Stromal cell of bone marrow (primary cell): ENCODE measurements around the gene TP53AIP1.

Experiments used
- DNase-seq: peaks from one replicate; pipeline ENCODE4 v3.0.0-alpha.2; 2012; ENCODE audit warnings: low read depth

Gene TP53AIP1, protein sequence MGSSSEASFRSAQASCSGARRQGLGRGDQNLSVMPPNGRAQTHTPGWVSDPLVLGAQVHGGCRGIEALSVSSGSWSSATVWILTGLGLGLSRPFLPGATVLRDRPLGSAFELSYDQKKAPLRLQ

GRCh38 chr11:128942817-128943427 is at the start of gene TP53AIP1:
Gene TP53AIP1, minus strand, starts transcription at chr11:128942871. Its CDS starts 5,053 bp downstream, at chr11:128937818.
- DNase-seq, result no peak

DNA sequence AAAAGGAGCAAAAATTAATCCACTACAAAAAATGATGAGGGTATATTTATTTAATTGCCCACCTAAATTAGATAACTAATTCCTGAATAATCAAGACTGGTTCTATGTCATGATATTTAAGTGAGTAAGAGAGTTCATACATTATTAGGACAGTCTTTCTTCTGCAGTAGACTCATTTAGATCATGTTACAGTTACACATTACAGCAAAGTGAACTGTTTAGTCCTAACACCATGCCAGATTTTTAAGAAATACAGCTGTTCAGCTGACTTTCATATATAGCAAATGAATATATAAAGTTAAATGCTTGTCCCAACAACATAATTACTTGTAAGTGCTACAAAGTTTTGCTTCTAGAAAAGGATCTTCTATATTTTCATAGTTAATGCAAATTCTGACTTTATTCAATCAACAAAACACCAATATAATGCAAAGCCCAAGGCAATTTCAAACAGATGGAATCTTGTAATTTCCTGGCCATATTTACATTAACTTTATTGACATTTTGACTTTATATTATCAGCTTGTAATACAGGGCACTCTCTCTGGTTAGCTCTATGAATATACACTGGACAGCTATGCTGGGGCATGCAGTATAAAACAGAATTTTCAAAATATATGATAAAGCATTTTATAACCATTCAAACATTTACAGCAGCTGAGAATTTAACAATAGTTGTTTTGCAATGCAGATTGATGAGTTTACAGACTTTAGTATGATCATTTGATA is 45.7 kb upstream of the TP53AIP1 start:
- no peak for DNase-seq

DNA sequence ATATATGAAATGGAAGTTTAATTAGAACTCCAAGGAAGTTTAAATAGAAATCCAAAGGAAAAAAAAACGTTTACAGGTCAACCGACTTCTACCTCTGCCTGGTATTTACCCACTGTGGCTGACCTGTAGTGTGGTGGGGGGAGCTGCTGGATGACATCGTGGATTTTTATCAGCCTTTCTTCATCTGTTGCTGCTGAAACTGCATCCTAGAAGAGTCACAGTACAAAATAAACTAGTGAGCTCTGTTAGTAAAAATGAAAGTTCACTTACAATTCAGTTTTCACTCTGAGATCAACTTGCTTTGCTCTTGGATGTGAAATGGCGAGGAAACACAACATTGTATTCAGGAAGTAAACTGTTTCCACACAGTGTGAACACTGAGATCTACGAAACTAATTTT is 43.2 kb upstream of the TP53AIP1 start:
- no peak for DNase-seq

DNA sequence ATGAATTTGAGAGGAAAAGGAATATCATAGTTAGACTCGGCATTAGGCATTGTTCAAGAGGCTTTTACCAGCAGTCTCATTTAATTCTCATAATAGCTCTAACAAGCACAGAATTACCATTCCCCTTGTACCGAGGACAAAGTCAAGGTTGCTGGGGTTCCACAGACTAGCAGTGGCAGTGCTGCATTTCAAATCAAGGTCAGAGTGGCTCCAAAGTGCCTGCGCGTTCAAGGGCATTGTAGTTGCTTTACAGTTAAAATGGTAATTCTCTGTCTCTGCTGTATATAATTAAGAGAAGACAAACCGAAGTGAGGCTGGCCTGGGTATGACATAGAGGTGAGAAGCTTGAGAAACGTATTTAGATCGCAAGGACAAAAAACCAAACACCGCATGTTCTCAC is 40.4 kb upstream of the TP53AIP1 start:
- no peak for DNase-seq

- DNase-seq, result no peak
Observed at GRCh38 chr11:128981254-128981653, 38.6 kb upstream of the TP53AIP1 start.

DNA sequence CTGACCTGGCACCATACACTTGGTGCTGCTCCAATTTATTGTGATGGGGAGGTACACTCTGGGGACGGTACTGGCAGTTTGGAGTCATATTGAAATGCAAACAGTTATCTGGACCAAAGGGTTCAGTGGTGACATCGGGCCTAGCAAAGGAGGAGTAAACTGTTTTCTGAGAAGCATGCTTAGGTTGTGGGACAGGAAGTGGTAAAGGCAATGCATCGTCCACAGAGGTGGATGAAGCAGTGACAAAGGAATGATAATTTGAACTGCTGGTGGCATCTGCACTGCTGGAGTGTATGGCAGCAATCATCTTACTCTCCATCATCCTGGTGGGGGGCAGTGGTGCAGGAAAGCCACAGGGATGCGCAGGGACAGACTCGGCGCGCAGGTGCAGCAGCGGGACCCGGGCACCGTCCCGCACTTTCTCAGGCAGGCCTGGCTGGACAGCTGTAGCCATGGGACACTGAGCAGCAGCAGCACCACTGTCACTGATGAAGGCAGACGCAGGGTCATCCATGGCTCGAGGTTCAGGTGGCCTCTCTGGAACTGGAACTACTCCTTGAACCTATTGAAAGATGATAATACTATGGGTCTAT is 28.0 kb upstream of the TP53AIP1 start:
- no peak for DNase-seq

GRCh38 chr11:128968916-128969315 is 26.2 kb upstream of the TP53AIP1 start:
- no peak for DNase-seq

DNA sequence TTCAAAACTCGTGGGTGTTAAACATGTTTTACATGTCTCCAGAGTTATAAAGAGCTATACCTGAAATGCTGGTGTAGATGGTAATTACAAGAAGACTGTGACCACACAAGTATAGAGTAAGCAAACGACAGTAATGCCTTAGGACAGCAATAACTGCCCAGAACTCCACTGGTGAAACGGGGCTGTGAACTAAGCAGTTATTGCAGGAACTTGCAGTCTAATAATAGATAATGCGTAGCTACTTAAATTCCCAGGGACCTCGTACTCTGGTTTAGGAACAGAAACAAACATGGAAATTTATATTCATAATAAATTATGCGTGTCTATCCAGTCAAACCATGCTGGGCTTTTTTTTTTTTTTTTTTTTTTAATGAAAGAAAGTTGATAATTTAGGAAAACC is 24.9 kb upstream of the TP53AIP1 start:
- DNase-seq, result no peak

DNA sequence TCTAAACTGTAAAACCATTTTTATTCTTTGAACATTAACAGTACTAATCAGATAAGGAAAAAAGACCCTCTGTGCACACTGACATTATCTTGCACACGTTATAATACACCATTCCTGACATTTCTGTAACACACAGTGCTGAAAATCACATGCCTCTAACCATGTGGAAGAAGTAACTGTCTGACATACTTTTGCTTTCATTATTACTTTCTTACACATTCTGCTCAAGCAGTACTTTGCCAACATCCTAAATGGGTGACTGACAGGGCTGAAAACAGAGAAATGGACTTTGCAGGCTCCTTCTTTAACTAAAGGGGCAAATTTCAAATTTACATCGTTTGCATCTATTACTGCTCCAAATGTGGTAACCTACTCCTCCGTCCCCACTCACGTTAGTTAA is 22.8 kb upstream of the TP53AIP1 start:
- no peak for DNase-seq

- no peak for DNase-seq
Observed at GRCh38 chr11:128964463-128964930, 21.8 kb upstream of the TP53AIP1 start.

- no peak for DNase-seq
Observed at GRCh38 chr11:128963744-128964325, 21.2 kb upstream of the TP53AIP1 start.

DNA sequence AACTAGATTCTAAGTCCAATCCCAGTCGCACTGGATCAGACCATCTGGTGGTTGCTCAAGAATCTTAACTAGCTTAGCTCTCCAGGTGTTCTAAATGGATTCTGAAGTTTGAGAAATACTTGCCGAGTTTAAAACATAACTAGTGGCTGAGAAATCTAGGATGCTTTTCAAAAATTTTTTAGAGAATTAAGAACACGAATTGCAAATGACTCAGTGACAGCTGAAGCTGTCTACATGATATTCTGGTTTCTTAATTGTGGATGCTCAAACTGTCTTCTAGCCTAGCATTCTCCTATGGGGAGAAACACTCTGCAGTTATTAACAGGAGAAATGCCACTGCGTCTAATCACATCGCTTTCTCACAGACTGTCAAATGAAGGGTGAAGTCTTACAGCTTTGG is 20.2 kb upstream of the TP53AIP1 start:
- DNase-seq, result no peak

- no peak for DNase-seq
Observed at GRCh38 chr11:128961645-128962044, 19.0 kb upstream of the TP53AIP1 start.

DNA sequence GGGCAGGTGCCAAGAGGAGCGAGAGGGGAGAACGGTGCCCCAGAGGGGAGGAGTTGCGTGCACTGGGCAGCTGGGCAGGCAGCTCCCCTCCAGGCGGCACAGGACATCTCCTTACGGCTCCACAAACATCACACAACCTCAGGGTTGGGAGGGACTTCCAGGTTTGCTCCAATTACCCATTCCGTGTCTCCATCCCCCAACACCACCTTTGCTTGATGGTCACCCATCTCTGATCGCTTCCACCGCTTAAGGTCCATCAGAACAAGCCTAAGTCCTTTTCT is 14.5 kb upstream of the TP53AIP1 start:
- no peak for DNase-seq

DNA sequence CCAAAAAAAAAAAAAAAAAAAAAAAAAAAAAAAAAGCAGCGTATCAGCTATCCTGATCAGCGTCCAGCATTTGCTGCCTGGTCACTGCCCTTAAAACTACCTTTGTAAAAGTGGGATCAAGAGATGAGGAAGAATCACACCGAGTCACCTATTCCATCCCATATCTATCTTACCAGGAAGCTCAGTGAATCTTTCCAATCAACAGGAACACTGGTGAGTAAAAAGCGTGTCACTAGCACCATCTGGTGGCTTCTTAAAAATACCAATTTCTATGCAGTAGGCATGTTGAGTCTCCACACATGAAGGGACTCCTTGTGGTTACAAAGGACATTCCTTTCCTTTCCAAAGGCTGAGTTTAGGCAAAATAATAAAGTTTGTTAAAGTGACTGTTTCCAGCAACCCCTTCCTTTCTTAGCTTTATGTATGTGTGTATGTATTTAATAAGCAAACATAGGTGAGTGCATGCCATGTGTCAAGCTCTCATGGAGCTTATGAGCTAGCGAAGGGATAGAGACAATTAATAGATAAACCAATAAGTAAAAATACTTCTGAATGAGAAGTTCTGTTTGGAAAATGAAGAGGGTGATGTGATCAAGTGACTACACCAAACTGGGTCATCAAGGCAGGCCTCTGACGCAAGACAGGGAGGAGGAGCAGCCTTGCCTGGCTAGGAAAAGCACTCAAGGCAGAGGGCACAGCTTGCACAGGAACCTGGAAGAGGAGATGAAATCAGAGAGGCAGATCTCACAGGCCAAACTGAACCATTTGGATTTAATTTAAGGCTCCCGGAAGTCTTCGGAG is 13.9 kb upstream of the TP53AIP1 start:
- peak; percentile 45 for DNase-seq

GRCh38 chr11:128955636-128956035 is 13.0 kb upstream of the TP53AIP1 start:
- no peak for DNase-seq

- DNase-seq, result no peak
Observed at GRCh38 chr11:128953151-128953550, 10.5 kb upstream of the TP53AIP1 start.

GRCh38 chr11:128949791-128950454 is 7.3 kb upstream of the TP53AIP1 start:
- DNase-seq, result no peak

DNA sequence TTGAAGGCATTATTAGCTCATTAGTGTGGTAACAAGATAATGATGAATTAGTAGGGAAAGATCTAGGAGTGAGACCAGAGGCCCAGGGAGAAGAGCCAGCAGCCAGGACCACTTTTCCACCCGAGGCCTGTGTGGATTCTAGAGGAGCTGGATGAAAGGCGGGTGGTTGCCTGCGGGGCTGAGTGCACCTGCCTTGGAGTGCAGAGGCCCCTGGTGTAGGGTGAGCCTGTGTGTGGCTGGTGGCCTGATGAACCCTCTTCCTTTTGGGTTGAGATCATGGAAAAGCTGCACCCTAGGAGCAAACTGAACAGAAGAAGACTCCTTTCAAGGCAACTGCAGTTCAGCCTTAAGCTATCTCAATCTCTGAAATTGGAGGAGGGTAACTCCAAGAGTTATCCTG is 5.9 kb upstream of the TP53AIP1 start:
- no peak for DNase-seq

GRCh38 chr11:128947773-128948172 is 5.1 kb upstream of the TP53AIP1 start:
- DNase-seq, result no peak

DNA sequence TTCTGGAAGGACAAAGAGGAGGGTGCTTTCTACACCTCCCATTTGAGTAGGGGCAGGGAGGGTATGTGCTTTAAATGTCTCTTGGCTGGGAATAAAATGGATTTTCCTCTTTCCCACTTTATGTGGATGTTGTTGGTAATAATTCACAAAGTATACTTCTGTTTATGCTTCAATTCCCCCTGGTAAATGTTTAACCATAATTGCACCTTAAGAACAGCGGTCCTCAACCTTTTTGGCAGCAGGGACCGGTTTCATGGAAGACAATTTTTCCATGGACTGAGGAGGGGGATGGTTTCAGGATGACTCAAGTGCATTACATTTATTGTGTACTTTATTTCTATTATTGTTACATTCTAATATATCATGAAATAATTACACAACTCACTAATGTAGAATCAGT is 4.0 kb upstream of the TP53AIP1 start:
- no peak for DNase-seq
